Vagina (tissue), 2 donors: ENCODE results near the gene EIF4G2.

Experiments
- CTCF ChIP-seq, 3 experiments: fragments of 450-650 bp in 2 of 3; fragments of 200-600 bp in 1 of 3; sonication (generic) in 1 of 3; IDR thresholded peaks; one replicate each; pipeline ENCODE4 v1.5.1; 2017 to 2019; ENCODE audit warnings: antibody characterized with exemption in 3 of 3, mild to moderate bottlenecking in 2 of 3, moderate library complexity in 2 of 3
- POLR2A ChIP-seq, 2 donors: fragments of 450-650 bp; IDR thresholded peaks; one replicate each; pipeline ENCODE4 v1.6.1; 2017; ENCODE audit warnings: antibody characterized with exemption in 2 of 2, mild to moderate bottlenecking in 2 of 2, moderate library complexity in 2 of 2

GRCh38 chr11:10828402-10828801 is 19.7 kb upstream of the EIF4G2 start:
- TF ChIP-seq POLR2A (IDR thresholded peaks at IDR 0.05) (no peak), CTCF (IDR thresholded peaks at IDR 0.05) (no peak)
